ENCODE data around the gene NUDT8. TPM values are rescaled to one million over a fixed set of nuclear protein-coding genes. Genes with fewer than 3 reads are reported as not detected.

Gene NUDT8
- total and polyA plus RNA-seq, 10 of the 15 experiments (the other 5 are each of a cell fraction or from before 2014, with no cell fraction given), result 0.32 to 18.2 (median 9.8) TPM

- Histone ChIP-seq H3K27ac (ENCODE audit: control insufficient read depth, insufficient read depth) (peak overlapping the region; percentile 78), H2AFZ (ENCODE audit: control insufficient read depth, low read depth, low read length) (0 out of 2 replicates have a peak overlapping the region, but pooled peaks have one; percentile 6), H4K20me1 (ENCODE audit: control insufficient read depth, insufficient read depth) (no peaks in the 10 kb centered on the region), H3K4me1 (ENCODE audit: control insufficient read depth, insufficient read depth, low read length) (peaks cover 61% of the 10 kb centered on the region), H3K9me3 (replicated peaks; ENCODE audit: control insufficient read depth, insufficient read depth, low read length) (peaks cover 3% of the 10 kb centered on the region; the same call in 2 of the 3 replicates), H3K4me2 (ENCODE audit: control insufficient read depth, insufficient read depth) (peak overlapping the region; percentile 75), H3K36me3 (ENCODE audit: control insufficient read depth in 2 of 2, insufficient read depth in 2 of 2, low read length in 1 of 2) (no peaks in the 10 kb centered on the region), H3K79me2 (ENCODE audit: control insufficient read depth, insufficient read depth, low read length) (no peaks in the 10 kb centered on the region), H3K4me3 (no peak overlapping the region), H3K27me3 (replicated peaks in 1 of 2; ENCODE audit: control insufficient read depth in 2 of 2, insufficient read depth in 2 of 2, low read length in 1 of 2) (no peaks in the 10 kb centered on the region), H3K9ac (ENCODE audit: control insufficient read depth, insufficient read depth, low read length) (peak overlapping the region; percentile 30; the same call in 1 of the 2 replicates)
- intact Hi-C loops (cut with micrococcal nuclease; ENCODE audit: unreplicated experiment), result no loop called here
- RAD21 ChIA-PET (ENCODE audit: unreplicated experiment), result interaction anchor here (0.7 to 5.6 kb wide), 9 partner anchors 9 to 247 kb away, joined by 3 to 49 read pairs (median 5); partner anchors contain the start of genes NUDT8 and PPP1CA
- SMC1A ChIA-PET (ENCODE audit: uncharacterized antibody, unreplicated experiment), result interaction anchor here (0.6 to 6.2 kb wide), 10 partner anchors 9 to 71 kb away, joined by 3 to 69 read pairs (median 3); no protein-coding TSS in a partner anchor
- POLR2A ChIA-PET, result interaction anchor here (0.6 to 3.8 kb wide), 6 partner anchors 9 to 186 kb away, joined by 3 to 16 read pairs (median 4); partner anchors contain the start of gene NUDT8
- FAIRE-seq (peak; percentile 38), DNase-seq (ENCODE audit: low read depth, low spot score) (no peak), ATAC-seq (peak; percentile 84)
- CTCF ChIA-PET, result interaction anchor here (0.6 to 8.4 kb wide), 21 partner anchors 9 to 299 kb away, joined by 3 to 132 read pairs (median 4); partner anchors contain the start of genes NUDT8 and TBX10
- BruUV-seq (replicated peaks), result no TSS peak
- in situ Hi-C loops (cut with MboI), result no loop called here
- WGBS (ENCODE audit: insufficient coverage, insufficient replicate concordance, low lambda C conversion rate, missing lambda C conversion rate), result 16% methylated on average over 12 of the region's 12 CpGs
- no peak for TF ChIP-seq RBBP5 (conservative IDR thresholded peaks at IDR 0.05)
- peak; percentile 92 for TF ChIP-seq ZBTB33 (IDR thresholded peaks at IDR 0.05)
- TF ChIP-seq FOXK2 (IDR thresholded peaks at IDR 0.05), result no peak
- no peak for TF ChIP-seq SP1 (IDR thresholded peaks at IDR 0.05; ENCODE audit: low read depth, low read length)
- no peak for TF ChIP-seq HSF1 (IDR thresholded peaks at IDR 0.05; ENCODE audit: low read depth, low read length)
- TF ChIP-seq CTCF (IDR thresholded peaks at IDR 0.05 in 2 of 3, conservative IDR thresholded peaks at IDR 0.05 in 1 of 3; ENCODE audit: control insufficient read depth in 2 of 3, extremely low read depth in 1 of 3, insufficient read depth in 1 of 3, low read depth in 3 of 3, low read length in 3 of 3), result peak; percentile 71 to 72 (median 72)
- TF ChIP-seq SRF (IDR thresholded peaks at IDR 0.05; ENCODE audit: low read depth in 2 of 2, low read length in 2 of 2), result no peak
- peak; percentile 52 for TF ChIP-seq RAD21 (IDR thresholded peaks at IDR 0.05; ENCODE audit: insufficient read depth, low read depth, low read length)
- no peak for TF ChIP-seq FOS (IDR thresholded peaks at IDR 0.05; ENCODE audit: borderline replicate concordance, extremely low read depth, insufficient read length)
- no peak for TF ChIP-seq NRF1 (conservative IDR thresholded peaks at IDR 0.05; ENCODE audit: low read depth, low read length)
- peak; percentile 68; the same call in 1 of the 2 replicates for TF ChIP-seq MLLT1 (IDR thresholded peaks at IDR 0.05)
- peak; percentile 43; the same call in 1 of the 2 replicates for TF ChIP-seq POLR2A (IDR thresholded peaks at IDR 0.05; ENCODE audit: low read depth, low read length)
- no peak for TF ChIP-seq ZNF217 (IDR thresholded peaks at IDR 0.05)
- peak; percentile 39; the same call in 1 of the 2 replicates for TF ChIP-seq LARP7 (IDR thresholded peaks at IDR 0.05)
- TF ChIP-seq TCF12 (IDR thresholded peaks at IDR 0.05; ENCODE audit: low read depth, low read length), result peak; percentile 50; the same call in 1 of the 2 replicates
- TF ChIP-seq YY1 (IDR thresholded peaks at IDR 0.05; ENCODE audit: low read depth, low read length), result peak; percentile 56; the same call in 1 of the 2 replicates
- TF ChIP-seq HDGF (IDR thresholded peaks at IDR 0.05), result 0 out of 2 replicates have a peak, but pooled peaks have one; percentile 32
Measured at GRCh38 chr11:67648140-67648795, 18.5 kb upstream of the NUDT8 start.
